Heart left ventricle (tissue), 16 donors: Measurements from ENCODE around the gene ERBB4. TPM values are rescaled to one million over a fixed set of nuclear protein-coding genes. Genes with fewer than 3 reads are reported as not detected.
"Not testable (repeated sequence)": the region's sequence is repeated elsewhere in the genome, so short reads cannot be mapped to it uniquely, and the experiment has no call there.

ENCODE experiments used
- ATAC-seq, 4 donors: fragments of 200-7000 bp; cut with Tn5 transposase; one replicate each; pipeline ENCODE4 v1.9.1; 2020 to 2022; ENCODE audit warnings: moderate library complexity in 4 of 4, mild to moderate bottlenecking in 3 of 4, moderate number of reproducible peaks in 1 of 4
- DNase-seq, 5 donors: peaks; one replicate each; pipeline ENCODE4 v3.0.0-alpha.2; 2020
- H3K27ac ChIP-seq, 12 donors: fragments of 200-600 bp; sonication (generic) in 4 of 12; one replicate each; pipeline versions ENCODE4 v1.5.0 to v1.8.0; 2016 to 2022; ENCODE audit warnings: mild to moderate bottlenecking in 2 of 12
- H3K27me3 ChIP-seq, 9 donors: fragments of 200-600 bp; sonication (generic) in 2 of 9; one replicate each; pipeline versions ENCODE4 v1.5.1 to v1.8.0; 2016 to 2022; ENCODE audit warnings: mild to moderate bottlenecking in 3 of 9
- H3K36me3 ChIP-seq, 9 donors: fragments of 200-600 bp; sonication (generic) in 2 of 9; one replicate each; pipeline versions ENCODE4 v1.5.0 to v1.8.0; 2018 to 2022; ENCODE audit warnings: mild to moderate bottlenecking in 2 of 9
- H3K4me1 ChIP-seq, 12 donors: fragments of 200-600 bp; sonication (generic) in 4 of 12; one replicate each; pipeline versions ENCODE4 v1.5.0 to v1.8.0; 2016 to 2022; ENCODE audit warnings: mild to moderate bottlenecking in 3 of 12
- H3K4me3 ChIP-seq, 12 donors: fragments of 200-600 bp; sonication (generic) in 4 of 12; one replicate each; pipeline versions ENCODE4 v1.5.0 to v1.8.0; 2017 to 2022; ENCODE audit warnings: mild to moderate bottlenecking in 9 of 12, moderate library complexity in 4 of 12
- H3K9me3 ChIP-seq, 12 donors: fragments of 200-600 bp; sonication (generic) in 4 of 12; one replicate each; pipeline versions ENCODE4 v1.5.0 to v1.8.0; 2016 to 2022; ENCODE audit warnings: mild to moderate bottlenecking in 1 of 12
- CTCF ChIP-seq, 12 donors: fragments of 200-600 bp; sonication (generic) in 4 of 12; IDR thresholded peaks; one replicate each; pipeline versions ENCODE4 v1.5.0 to v1.8.0; 2018 to 2022; ENCODE audit warnings: antibody characterized with exemption in 12 of 12, mild to moderate bottlenecking in 5 of 12
- POLR2A ChIP-seq, 2 donors: fragments of 450-650 bp; IDR thresholded peaks; one replicate each; pipeline ENCODE4 v1.6.1; 2017; ENCODE audit warnings: antibody characterized with exemption in 2 of 2, mild to moderate bottlenecking in 2 of 2, moderate library complexity in 2 of 2
- WGBS, 4 donors: extraction: QIAGEN DNeasy Blood & Tissue Kit in 2 of 4; methylation state at CpG; one replicate each; pipeline versions ENCODE4 v1.1.5 to v1.1.7; 2013 to 2018; 5-methylcytosine and 5-hydroxymethylcytosine counted together
- intact Hi-C, 10 donors: fragments of 100-400 bp; cut with DNase I; formaldehyde crosslinking; loops; one replicate each; pipeline versions ENCODE4 v1.11.1 to v1.14.2; 2022
- polyA plus RNA-seq, 2 donors: library from polyadenylated mRNA; stranded (reverse); fragments of 200-250 nt; gene quantifications; one replicate each; pipeline ENCODE4 v1.2.3, GENCODE V29; 2013
- total RNA-seq, 9 donors: library from RNA; depleted of rRNA in 2 of 9; stranded (reverse); fragments of >200 nt in 2 of 9; fragmentation: NEBNext Ultra II Directional in 3 of 9; extraction: Animal tissue kit (Norgen Biotek cat#: 25700) in 3 of 9; gene quantifications; one replicate each; pipeline versions ENCODE4 v1.1.0 to v1.2.4, GENCODE V29; 2016 to 2023
- donor health status: ischemic (EF 13 %, LVEDD 7.1; RV severe dilation, severe dysfunction).
- donor health status: healthy with polysubstance abuse.
- donor health status: DM: no; HTN: yes; CAD: no.
- donor health status: DM: no; HTN: no; CAD: no.
- donor health status: ischemic (EF 25% LVEDD 6.9; RV normal size, moderate dysfunction).
- donor health status: ischemic (EF 25% LVEDD 5.7; RV mildly dilated, moderate dysfunction).
- donor health status: healthy.
- donor health status: DM: yes; HTN: yes; CAD: no.
- donor health status: ischemic (EF 35%, LVEDD 5.7; RV mildly dilated, moderate dysfunction).
- donor health status: nonischemic (EF 11% LVEDD 7.7; RV severe dilation, severe dysfunction).
- donor health status: DM: yes; HTN: yes; CAD: no.
- donor health status: PGD.
- donor health status: ischemic (EF 29% LVEDD 5.4; RV normal size, mild dysfunction).
- donor health status: nonischemic (EF 23%, LVEDD 6.1; RV moderate dilation, normal function).

ERBB4 gene
- total and polyA plus RNA-seq, 11 donors: 1.3 to 29.5 (median 11.7) TPM

- Histone ChIP-seq H3K27ac (no peak overlapping the region), H3K4me3 (no peak overlapping the region), H3K36me3 (no peaks in the 10 kb centered on the region), H3K9me3 (peaks cover 0 to 11% (median 0%) of the 10 kb centered on the region in 12 donors), H3K27me3 (no peaks in the 10 kb centered on the region), H3K4me1 (peaks cover 0 to 7% (median 0%) of the 10 kb centered on the region in 12 donors)
- no peak for TF ChIP-seq CTCF (IDR thresholded peaks at IDR 0.05)
- no peak for TF ChIP-seq POLR2A (IDR thresholded peaks at IDR 0.05)
- DNase-seq (peak in 2 of 5 donors; percentile 25 to 51), ATAC-seq (peak; percentile 59 to 86 (median 78))
- 21 to 40% (median 28%) methylated on average over 5 of the region's 5 CpGs for WGBS, 4 donors
- intact Hi-C loops: no loop called here
These were observed 1004.0 kb downstream of the ERBB4 start for GRCh38 chr2:211534632-211535031.

- DNase-seq, H3K27me3 ChIP-seq, H3K36me3 ChIP-seq, H3K27ac ChIP-seq, ATAC-seq, H3K9me3 ChIP-seq, H3K4me1 ChIP-seq, H3K4me3 ChIP-seq, intact Hi-C loops: not testable (repeated sequence)
- WGBS, 4 donors: 91 to 97% (median 92%) methylated on average over 18 of the region's 18 CpGs; no CpG with 5 or more reads in 1 of the 4 donors
These were observed 1014.4 kb downstream of the ERBB4 start for GRCh38 chr2:211524248-211524647.

- Histone ChIP-seq H3K4me1 (no peaks in the 10 kb centered on the region), H3K27me3 (no peaks in the 10 kb centered on the region), H3K36me3 (no peaks in the 10 kb centered on the region), H3K9me3 (no peaks in the 10 kb centered on the region), H3K4me3 (no peak overlapping the region), H3K27ac (no peak overlapping the region)
- DNase-seq: no peak
- WGBS, 4 donors: 80 to 91% (median 85%) methylated on average over 3 of the region's 3 CpGs
- TF ChIP-seq CTCF (IDR thresholded peaks at IDR 0.05): no peak
- no peak for TF ChIP-seq POLR2A (IDR thresholded peaks at IDR 0.05)
- intact Hi-C loops: no loop called here
- no peak for ATAC-seq
These were observed 1022.1 kb downstream of the ERBB4 start for GRCh38 chr2:211516537-211516936.

GRCh38 chr2:211514049-211514448 is 1024.6 kb downstream of the ERBB4 start:
- H3K9me3 ChIP-seq: no peaks in the 10 kb centered on the region
- no peak for TF ChIP-seq POLR2A (IDR thresholded peaks at IDR 0.05)
- no peak for TF ChIP-seq CTCF (IDR thresholded peaks at IDR 0.05)
- H3K27me3 ChIP-seq: no peaks in the 10 kb centered on the region
- no peaks in the 10 kb centered on the region for H3K4me1 ChIP-seq
- no peak overlapping the region for H3K27ac ChIP-seq
- H3K4me3 ChIP-seq: no peak overlapping the region
- no peak for ATAC-seq
- H3K36me3 ChIP-seq: no peaks in the 10 kb centered on the region
- 89 to 94% (median 90%) methylated on average over 3 of the region's 3 CpGs for WGBS, 4 donors
- DNase-seq: no peak
- intact Hi-C loops: no loop called here

- WGBS, 4 donors: 49 to 73% (median 58%) methylated on average over 3 of the region's 3 CpGs
- Histone ChIP-seq H3K27ac (no peak overlapping the region), H3K36me3 (no peaks in the 10 kb centered on the region), H3K27me3 (no peaks in the 10 kb centered on the region), H3K4me3 (no peak overlapping the region), H3K4me1 (no peaks in the 10 kb centered on the region), H3K9me3 (peaks cover 0 to 2% (median 0%) of the 10 kb centered on the region in 12 donors)
- ATAC-seq (no peak), DNase-seq (no peak)
- intact Hi-C loops: no loop called here
- TF ChIP-seq POLR2A (IDR thresholded peaks at IDR 0.05) (no peak), CTCF (IDR thresholded peaks at IDR 0.05) (no peak)
These were observed 1025.2 kb downstream of the ERBB4 start for GRCh38 chr2:211513446-211513845.
